GM21526 (cell line): ENCODE measurements around the gene CCDC59.

Experiments
- ATAC-seq: cut with Tn5 transposase; IDR thresholded peaks from one replicate; pipeline ENCODE4 v1.9.1; 2021; ENCODE audit warnings: moderate library complexity; ENCODE audit not compliant: unreplicated experiment, low FRiP score

CCDC59 gene

GRCh38 chr12:82325540-82326336 is 32.4 kb downstream of the CCDC59 start:
- no peak for ATAC-seq

- ATAC-seq = no peak
Observed at GRCh38 chr12:82319276-82319675, 38.9 kb downstream of the CCDC59 start.

- ATAC-seq = no peak
Observed at GRCh38 chr12:82314406-82314892, 43.7 kb downstream of the CCDC59 start.
